Dedifferentiated amniotic fluid mesenchymal stem cell (primary cell): Measurements from ENCODE around the gene APP.
A peak's percentile ranks its signal among the peaks of the same experiment; 100 is the strongest.
"Not testable (repeated sequence)": the region's sequence is repeated elsewhere in the genome, so short reads cannot be mapped to it uniquely, and the experiment has no call there.

Source experiments
- DNase-seq: peaks from one replicate; pipeline ENCODE4 v3.0.0-alpha.2; 2016; ENCODE audit errors: extremely low spot score

The APP gene

GRCh38 chr21:26164311-26164710 is 6.3 kb downstream of the APP start:
- no peak for DNase-seq

GRCh38 chr21:26162081-26162480 is 8.5 kb downstream of the APP start:
- DNase-seq = no peak

- no peak for DNase-seq
Measured at GRCh38 chr21:26159869-26160268, 10.7 kb downstream of the APP start.

- DNase-seq = no peak
Measured at GRCh38 chr21:26157801-26158200, 12.8 kb downstream of the APP start.

GRCh38 chr21:26154753-26155152 is 15.8 kb downstream of the APP start:
- DNase-seq = no peak

GRCh38 chr21:26153758-26154157 is 16.8 kb downstream of the APP start:
- DNase-seq = peak; percentile 86

- DNase-seq = peak; percentile 77
Measured at GRCh38 chr21:26148840-26149354, 21.7 kb downstream of the APP start.

- no peak for DNase-seq
Measured at GRCh38 chr21:26148071-26148839, 22.3 kb downstream of the APP start.

GRCh38 chr21:26147535-26147934 is 23.0 kb downstream of the APP start:
- DNase-seq = no peak

- DNase-seq = no peak
Measured at GRCh38 chr21:26146681-26147080, 23.9 kb downstream of the APP start.

GRCh38 chr21:26144031-26144430 is 26.5 kb downstream of the APP start:
- no peak for DNase-seq

GRCh38 chr21:26142363-26142762 is 28.2 kb downstream of the APP start:
- no peak for DNase-seq

GRCh38 chr21:26140926-26141325 is 29.6 kb downstream of the APP start:
- DNase-seq = no peak

GRCh38 chr21:26140164-26140579 is 30.4 kb downstream of the APP start:
- DNase-seq = peak; percentile 60

GRCh38 chr21:26138615-26139257 is 31.8 kb downstream of the APP start:
- DNase-seq = no peak

GRCh38 chr21:26137379-26138060 is 33.0 kb downstream of the APP start:
- DNase-seq = no peak

- DNase-seq = no peak
Measured at GRCh38 chr21:26136671-26137070, 33.9 kb downstream of the APP start.

- no peak for DNase-seq
Measured at GRCh38 chr21:26135520-26135919, 35.0 kb downstream of the APP start.

- no peak for DNase-seq
Measured at GRCh38 chr21:26131554-26131953, 39.0 kb downstream of the APP start.

- DNase-seq = not testable (repeated sequence)
Measured at GRCh38 chr21:26131053-26131452, 39.5 kb downstream of the APP start.

GRCh38 chr21:26130249-26130881 is 40.2 kb downstream of the APP start:
- DNase-seq = peak; percentile 39

GRCh38 chr21:26127918-26128317 is 42.7 kb downstream of the APP start:
- no peak for DNase-seq
